ENCODE results near the gene AFG1L. TPM values are rescaled to one million over a fixed set of nuclear protein-coding genes. Genes with fewer than 3 reads are reported as not detected.

Gene AFG1L
- total and polyA plus RNA-seq, 2 donors (not counting 1 experiment from before 2014, with no cell fraction given): 1.7 to 5.4 TPM

GRCh38 chr6:108435391-108435790 lies 140.5 kb downstream of the AFG1L start:
- Histone ChIP-seq H3K36me3 (ENCODE audit: control insufficient read depth, insufficient read depth, low read length) (no peaks in the 10 kb centered on the region), H3K9ac (ENCODE audit: insufficient read depth, low read length) (no peak overlapping the region), H3K79me2 (ENCODE audit: control insufficient read depth, insufficient read depth, low read length) (no peaks in the 10 kb centered on the region), H3K4me3 (replicated peaks in 1 of 4; ENCODE audit: control extremely low read depth in 1 of 4, insufficient read depth in 1 of 4, low read depth in 3 of 4, low read length in 4 of 4) (no peak overlapping the region), H4K20me1 (ENCODE audit: control insufficient read depth, extremely low read depth, insufficient read depth, low read length) (no peaks in the 10 kb centered on the region), H3K4me1 (ENCODE audit: control insufficient read depth, extremely low read depth, insufficient read depth, low read length) (no peaks in the 10 kb centered on the region), H3K27ac (ENCODE audit: insufficient read depth, low read length) (no peak overlapping the region), H3K4me2 (ENCODE audit: extremely low read depth, insufficient read depth, low read length) (no peak overlapping the region), H2AFZ (ENCODE audit: low read length) (no peak overlapping the region), H3K9me3 (ENCODE audit: control insufficient read depth, insufficient read depth, low read depth, low read length) (no peaks in the 10 kb centered on the region), H3K27me3 (ENCODE audit: control insufficient read depth, insufficient read depth, low read length) (no peaks in the 10 kb centered on the region)
- TF ChIP-seq EZH2 (IDR thresholded peaks at IDR 0.05; ENCODE audit: low read length, missing control alignments): no peak
- TF ChIP-seq, protein P1, sequence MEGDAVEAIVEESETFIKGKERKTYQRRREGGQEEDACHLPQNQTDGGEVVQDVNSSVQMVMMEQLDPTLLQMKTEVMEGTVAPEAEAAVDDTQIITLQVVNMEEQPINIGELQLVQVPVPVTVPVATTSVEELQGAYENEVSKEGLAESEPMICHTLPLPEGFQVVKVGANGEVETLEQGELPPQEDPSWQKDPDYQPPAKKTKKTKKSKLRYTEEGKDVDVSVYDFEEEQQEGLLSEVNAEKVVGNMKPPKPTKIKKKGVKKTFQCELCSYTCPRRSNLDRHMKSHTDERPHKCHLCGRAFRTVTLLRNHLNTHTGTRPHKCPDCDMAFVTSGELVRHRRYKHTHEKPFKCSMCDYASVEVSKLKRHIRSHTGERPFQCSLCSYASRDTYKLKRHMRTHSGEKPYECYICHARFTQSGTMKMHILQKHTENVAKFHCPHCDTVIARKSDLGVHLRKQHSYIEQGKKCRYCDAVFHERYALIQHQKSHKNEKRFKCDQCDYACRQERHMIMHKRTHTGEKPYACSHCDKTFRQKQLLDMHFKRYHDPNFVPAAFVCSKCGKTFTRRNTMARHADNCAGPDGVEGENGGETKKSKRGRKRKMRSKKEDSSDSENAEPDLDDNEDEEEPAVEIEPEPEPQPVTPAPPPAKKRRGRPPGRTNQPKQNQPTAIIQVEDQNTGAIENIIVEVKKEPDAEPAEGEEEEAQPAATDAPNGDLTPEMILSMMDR (conservative IDR thresholded peaks at IDR 0.05 in 1 of 2, IDR thresholded peaks at IDR 0.05 in 1 of 2; ENCODE audit: low read depth in 1 of 2, low read length in 2 of 2): no peak
- DNase-seq (ENCODE audit: low read depth in 2 of 2): no peak

DNA sequence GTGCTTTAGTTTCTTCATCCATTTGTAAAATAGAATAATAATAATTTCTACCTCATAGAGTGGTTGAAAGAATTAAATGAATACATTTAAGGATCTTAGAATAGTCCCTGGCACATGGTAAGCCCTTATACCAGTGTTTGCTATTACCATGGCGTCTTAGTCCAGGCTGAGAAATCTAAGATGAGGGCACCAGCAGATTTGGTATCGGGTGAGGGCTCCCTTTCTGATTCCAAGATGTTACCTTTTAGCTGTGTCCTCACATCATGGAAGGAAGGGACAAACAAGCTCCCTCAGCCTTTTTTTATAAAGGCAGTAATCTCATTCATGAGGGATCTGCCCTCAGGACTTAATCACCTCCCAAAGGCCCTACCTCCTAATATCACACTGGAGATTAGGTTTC lies 141.9 kb downstream of the AFG1L start:
- Histone ChIP-seq H3K27ac (ENCODE audit: insufficient read depth, low read length) (no peak overlapping the region), H3K4me2 (ENCODE audit: extremely low read depth, insufficient read depth, low read length) (no peak overlapping the region), H3K27me3 (ENCODE audit: control insufficient read depth, insufficient read depth, low read length) (no peaks in the 10 kb centered on the region), H3K4me1 (ENCODE audit: control insufficient read depth, extremely low read depth, insufficient read depth, low read length) (no peaks in the 10 kb centered on the region), H3K36me3 (ENCODE audit: control insufficient read depth, insufficient read depth, low read length) (no peaks in the 10 kb centered on the region), H3K4me3 (replicated peaks in 1 of 4; ENCODE audit: control extremely low read depth in 1 of 4, insufficient read depth in 1 of 4, low read depth in 3 of 4, low read length in 4 of 4) (no peak overlapping the region), H3K79me2 (ENCODE audit: control insufficient read depth, insufficient read depth, low read length) (no peaks in the 10 kb centered on the region), H4K20me1 (ENCODE audit: control insufficient read depth, extremely low read depth, insufficient read depth, low read length) (no peaks in the 10 kb centered on the region), H2AFZ (ENCODE audit: low read length) (no peak overlapping the region), H3K9ac (ENCODE audit: insufficient read depth, low read length) (no peak overlapping the region), H3K9me3 (ENCODE audit: control insufficient read depth, insufficient read depth, low read depth, low read length) (no peaks in the 10 kb centered on the region)
- no peak for DNase-seq (ENCODE audit: low read depth in 2 of 2)
- TF ChIP-seq, protein P1 (conservative IDR thresholded peaks at IDR 0.05 in 1 of 2, IDR thresholded peaks at IDR 0.05 in 1 of 2; ENCODE audit: low read depth in 1 of 2, low read length in 2 of 2): no peak
- no peak for TF ChIP-seq EZH2 (IDR thresholded peaks at IDR 0.05; ENCODE audit: low read length, missing control alignments)

DNA sequence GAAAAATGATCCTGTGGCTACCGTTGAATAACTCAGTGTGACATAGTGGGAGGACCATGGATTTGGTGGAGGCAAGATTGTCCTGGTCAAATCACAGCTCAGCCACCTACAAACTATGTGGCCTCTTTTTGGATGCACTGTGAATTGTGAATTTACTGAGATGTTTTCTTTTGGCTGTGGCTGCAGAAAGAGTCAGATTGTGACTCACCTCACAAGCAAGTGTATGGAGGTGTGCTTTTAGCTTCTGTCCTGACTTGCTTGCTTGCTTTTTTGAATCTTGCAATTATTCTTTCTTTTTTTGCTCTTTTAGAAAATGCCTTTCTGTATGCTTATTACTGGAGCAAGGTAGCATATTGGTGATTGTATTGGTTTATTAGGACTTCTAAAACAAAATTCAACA lies 143.0 kb downstream of the AFG1L start:
- Histone ChIP-seq H4K20me1 (ENCODE audit: control insufficient read depth, extremely low read depth, insufficient read depth, low read length) (no peaks in the 10 kb centered on the region), H3K4me2 (ENCODE audit: extremely low read depth, insufficient read depth, low read length) (no peak overlapping the region), H3K27ac (ENCODE audit: insufficient read depth, low read length) (no peak overlapping the region), H2AFZ (ENCODE audit: low read length) (no peak overlapping the region), H3K36me3 (ENCODE audit: control insufficient read depth, insufficient read depth, low read length) (no peaks in the 10 kb centered on the region), H3K4me3 (replicated peaks in 1 of 4; ENCODE audit: control extremely low read depth in 1 of 4, insufficient read depth in 1 of 4, low read depth in 3 of 4, low read length in 4 of 4) (no peak overlapping the region), H3K4me1 (ENCODE audit: control insufficient read depth, extremely low read depth, insufficient read depth, low read length) (no peaks in the 10 kb centered on the region), H3K9me3 (ENCODE audit: control insufficient read depth, insufficient read depth, low read depth, low read length) (no peaks in the 10 kb centered on the region), H3K27me3 (ENCODE audit: control insufficient read depth, insufficient read depth, low read length) (no peaks in the 10 kb centered on the region), H3K9ac (ENCODE audit: insufficient read depth, low read length) (no peak overlapping the region), H3K79me2 (ENCODE audit: control insufficient read depth, insufficient read depth, low read length) (no peaks in the 10 kb centered on the region)
- TF ChIP-seq EZH2 (IDR thresholded peaks at IDR 0.05; ENCODE audit: low read length, missing control alignments): no peak
- TF ChIP-seq, protein P1 (conservative IDR thresholded peaks at IDR 0.05 in 1 of 2, IDR thresholded peaks at IDR 0.05 in 1 of 2; ENCODE audit: low read depth in 1 of 2, low read length in 2 of 2): no peak
- DNase-seq (ENCODE audit: low read depth in 2 of 2): peak in 1 of 2 donors; percentile 49
